ENCODE results near the gene ARSB.

The ARSB gene

DNA sequence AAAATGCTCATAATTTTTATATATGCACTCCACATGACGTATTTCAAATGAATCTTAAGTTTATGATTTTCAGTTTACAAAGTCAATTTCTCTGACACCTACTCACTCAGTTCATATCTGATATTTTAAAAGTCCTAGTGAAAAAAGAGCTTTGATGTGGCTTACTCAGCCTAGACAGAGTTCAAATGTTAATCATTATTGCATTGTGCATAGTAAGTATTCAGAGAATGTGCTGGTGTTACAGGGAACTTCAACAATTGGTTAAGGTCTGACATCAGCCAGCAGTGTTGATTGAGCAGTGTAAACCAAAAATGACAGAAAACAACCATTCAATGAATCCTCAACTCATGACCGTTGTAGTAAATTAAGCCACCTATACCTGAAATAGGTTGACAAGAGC is 189.4 kb downstream of the ARSB start:
- TF ChIP-seq CTCF (IDR thresholded peaks at IDR 0.05; ENCODE audit: extremely low read depth, insufficient read depth, missing control alignments): no peak
- DNase-seq (ENCODE audit: low spot score): peak; percentile 46
- in situ Hi-C loops (cut with MboI; ENCODE audit: low pct_unique_long_range_greater_than_20kb, low sequenced_read_pairs, unreplicated experiment): no loop called here

DNA sequence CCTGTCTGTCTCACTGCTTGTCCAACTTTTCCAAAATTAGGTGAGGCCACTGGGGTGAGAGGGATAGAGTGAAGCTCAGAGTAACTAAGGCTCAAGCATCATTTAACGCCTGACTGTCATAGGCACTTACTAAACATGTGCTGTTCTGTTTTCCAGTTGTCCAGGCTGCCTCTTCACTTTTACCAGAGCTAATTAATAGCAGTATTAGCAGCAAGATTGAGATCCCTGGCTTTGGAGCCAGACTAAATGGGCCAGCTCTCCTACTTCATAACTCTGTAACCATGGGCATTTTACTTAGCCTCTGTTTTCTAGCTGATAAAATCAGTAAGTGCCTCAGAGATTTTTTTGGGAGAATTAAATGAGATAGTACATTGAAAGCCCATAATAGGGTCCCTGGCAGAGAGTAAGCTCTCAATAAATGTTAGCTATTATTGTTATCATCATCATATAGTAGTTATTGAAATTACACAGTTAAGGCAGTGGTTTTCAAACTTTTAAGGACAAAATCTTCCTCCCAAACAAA is 190.4 kb downstream of the ARSB start:
- TF ChIP-seq CTCF (IDR thresholded peaks at IDR 0.05; ENCODE audit: extremely low read depth, insufficient read depth, missing control alignments): no peak
- no peak for DNase-seq (ENCODE audit: low spot score)
- in situ Hi-C loops (cut with MboI; ENCODE audit: low pct_unique_long_range_greater_than_20kb, low sequenced_read_pairs, unreplicated experiment): no loop called here

DNA sequence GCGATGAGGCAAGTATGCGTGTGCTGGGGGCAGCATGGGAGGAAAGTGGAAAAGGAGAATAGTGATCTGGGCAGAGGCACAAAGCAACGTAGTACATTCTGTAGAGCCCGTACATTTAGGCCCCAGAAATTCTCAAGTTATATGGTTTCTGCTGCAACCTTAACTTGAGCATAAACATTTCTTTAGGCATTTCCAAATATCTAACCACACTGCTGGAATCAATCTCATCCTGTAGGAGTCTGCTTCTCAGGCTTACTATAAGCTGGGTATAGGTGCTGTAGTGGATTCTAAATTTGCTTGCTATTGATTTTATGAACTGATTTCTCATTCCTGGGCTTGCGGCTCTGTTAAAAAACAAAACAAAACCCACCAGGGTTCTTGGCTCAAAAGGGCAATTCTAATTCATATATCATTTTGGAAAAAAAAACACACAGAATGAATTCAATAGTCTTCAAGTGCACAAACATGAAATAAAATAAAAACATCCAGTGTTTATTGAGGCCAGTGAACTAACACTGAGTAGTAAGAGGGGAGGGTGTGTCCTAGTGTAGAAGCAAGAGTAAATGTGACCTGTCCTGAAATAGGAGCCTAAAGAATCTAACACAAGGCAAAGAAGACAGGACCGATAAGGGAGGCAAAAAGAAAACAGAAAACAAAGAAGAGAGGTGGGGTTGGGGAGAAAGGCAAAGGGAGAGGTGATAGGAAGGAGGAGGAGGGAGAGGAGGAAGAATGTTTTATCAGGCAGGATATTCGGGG is 191.0 kb downstream of the ARSB start:
- DNase-seq (ENCODE audit: low spot score): no peak
- in situ Hi-C loops (cut with MboI; ENCODE audit: low pct_unique_long_range_greater_than_20kb, low sequenced_read_pairs, unreplicated experiment): no loop called here
- no peak for TF ChIP-seq CTCF (IDR thresholded peaks at IDR 0.05; ENCODE audit: extremely low read depth, insufficient read depth, missing control alignments)

DNA sequence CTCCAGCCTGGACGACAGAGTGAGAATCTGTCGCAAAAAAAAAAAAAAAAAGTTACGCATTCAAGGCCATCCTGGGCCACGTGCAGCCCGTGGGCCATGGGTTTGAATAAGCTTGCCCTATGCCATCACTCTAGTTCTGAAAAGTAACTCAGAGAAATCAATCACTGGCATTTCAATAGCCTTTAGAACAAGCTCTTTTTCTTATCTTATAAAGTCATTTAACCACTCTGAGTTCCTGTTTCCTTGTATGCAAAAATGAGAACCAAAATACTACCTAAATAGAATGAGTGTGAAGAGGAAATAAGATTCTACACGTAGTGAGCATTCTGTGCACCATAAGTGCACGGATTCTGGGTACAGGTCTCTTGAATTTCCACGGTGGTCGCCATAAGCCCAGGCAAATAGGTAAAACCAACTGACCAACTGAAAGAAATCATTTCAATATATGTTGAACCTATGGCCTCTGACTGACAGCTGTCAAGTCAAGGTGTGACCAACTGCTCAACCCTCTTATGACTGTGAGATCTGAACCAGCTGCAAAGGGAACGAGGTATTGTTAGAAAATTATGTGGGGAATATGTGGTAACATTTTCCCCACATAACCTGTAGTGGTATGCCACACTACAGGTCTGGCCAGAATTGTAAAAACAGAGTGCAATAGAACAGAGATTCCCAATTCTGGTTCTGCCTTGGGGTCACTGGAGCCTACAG is 192.6 kb downstream of the ARSB start:
- in situ Hi-C loops (cut with MboI; ENCODE audit: low pct_unique_long_range_greater_than_20kb, low sequenced_read_pairs, unreplicated experiment): no loop called here
- TF ChIP-seq CTCF (IDR thresholded peaks at IDR 0.05; ENCODE audit: extremely low read depth, insufficient read depth, missing control alignments): no peak
- DNase-seq (ENCODE audit: low spot score): peak; percentile 32

DNA sequence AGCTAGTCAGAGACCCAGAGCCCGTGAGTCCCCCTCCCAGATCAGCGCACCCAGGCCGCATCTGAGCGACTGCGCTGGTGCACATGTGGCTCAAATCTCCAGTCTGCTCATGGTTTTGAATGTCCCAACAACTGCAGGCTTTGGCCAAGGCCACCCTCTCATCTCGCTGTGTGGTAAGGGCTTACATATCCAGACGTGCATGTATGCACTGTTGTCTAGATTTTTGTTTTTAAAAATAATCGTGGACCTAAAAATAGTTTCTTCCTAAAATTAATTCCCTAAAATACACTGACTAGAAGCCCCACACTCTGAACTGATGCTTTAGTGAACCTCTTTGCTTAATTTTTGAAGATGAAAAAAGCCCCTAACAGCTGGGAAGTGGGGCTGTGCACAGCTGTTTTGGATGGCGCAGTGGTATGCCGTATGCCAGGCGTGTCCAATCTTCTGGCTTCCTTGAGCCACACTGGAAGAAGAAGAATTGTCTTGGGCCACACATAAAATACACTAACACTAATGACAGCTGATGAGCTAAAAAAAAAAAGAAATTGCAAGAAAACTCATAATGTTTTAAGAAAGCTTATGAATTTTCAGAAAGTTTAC is 193.5 kb downstream of the ARSB start:
- TF ChIP-seq CTCF (IDR thresholded peaks at IDR 0.05; ENCODE audit: extremely low read depth, insufficient read depth, missing control alignments): no peak
- in situ Hi-C loops (cut with MboI; ENCODE audit: low pct_unique_long_range_greater_than_20kb, low sequenced_read_pairs, unreplicated experiment): no loop called here
- DNase-seq (ENCODE audit: low spot score): no peak

DNA sequence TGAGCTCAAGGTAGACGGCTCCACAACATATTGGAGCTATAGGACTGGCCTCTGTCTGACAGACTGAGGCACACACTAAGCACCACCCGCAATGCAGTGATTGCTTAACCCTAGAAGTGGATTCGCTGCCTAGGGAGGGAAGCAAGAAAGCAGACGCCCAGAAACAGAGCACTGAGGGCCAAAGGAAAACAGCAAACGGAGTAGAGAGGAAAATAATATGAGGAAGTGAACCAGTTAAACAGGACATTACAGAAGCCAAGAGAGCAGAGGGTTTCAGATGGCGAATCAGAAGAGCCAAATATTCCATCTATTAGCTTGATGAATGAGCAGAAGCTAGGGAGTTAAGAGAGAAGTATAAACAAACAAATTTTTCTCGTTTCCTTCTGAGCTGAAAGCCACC is 197.3 kb downstream of the ARSB start:
- in situ Hi-C loops (cut with MboI; ENCODE audit: low pct_unique_long_range_greater_than_20kb, low sequenced_read_pairs, unreplicated experiment): no loop called here
- DNase-seq (ENCODE audit: low spot score): no peak
- TF ChIP-seq CTCF (IDR thresholded peaks at IDR 0.05; ENCODE audit: extremely low read depth, insufficient read depth, missing control alignments): no peak
